Activated CD4-positive, alpha-beta T cell treated with anti-CD3 and anti-CD28 coated beads for 24 hours (primary cell): ENCODE results near the gene C9orf152.
A peak's percentile ranks its signal among the peaks of the same experiment; 100 is the strongest.

ENCODE experiments used
- DNase-seq, 2 donors: peaks; one replicate each; pipeline ENCODE4 v3.0.0-alpha.2; 2020; ENCODE audit warnings: low read depth in 2 of 2

C9orf152 gene

GRCh38 chr9:110183208-110184145 lies 24.5 kb downstream of the C9orf152 start:
- DNase-seq: peak; percentile 38 to 42

GRCh38 chr9:110180511-110181434 lies 27.2 kb downstream of the C9orf152 start:
- DNase-seq: no peak

GRCh38 chr9:110179734-110180133 lies 28.2 kb downstream of the C9orf152 start:
- DNase-seq: no peak

GRCh38 chr9:110178281-110178680 lies 29.7 kb downstream of the C9orf152 start:
- DNase-seq: no peak

- DNase-seq: no peak
These were observed 32.5 kb downstream of the C9orf152 start for GRCh38 chr9:110175275-110175968.

- DNase-seq: no peak
These were observed 34.7 kb downstream of the C9orf152 start for GRCh38 chr9:110173322-110173642.

GRCh38 chr9:110170357-110171257 lies 37.4 kb downstream of the C9orf152 start:
- no peak for DNase-seq

GRCh38 chr9:110168486-110168885 lies 39.5 kb downstream of the C9orf152 start:
- DNase-seq: no peak

- DNase-seq: no peak
These were observed 46.0 kb downstream of the C9orf152 start for GRCh38 chr9:110161940-110162339.

- no peak for DNase-seq
These were observed 47.3 kb downstream of the C9orf152 start for GRCh38 chr9:110160685-110161084.

GRCh38 chr9:110160123-110160522 lies 47.8 kb downstream of the C9orf152 start:
- no peak for DNase-seq

GRCh38 chr9:110157823-110158664 lies 49.9 kb downstream of the C9orf152 start:
- DNase-seq: no peak

GRCh38 chr9:110156902-110157301 lies 51.1 kb downstream of the C9orf152 start:
- DNase-seq: no peak

- DNase-seq: no peak
These were observed 51.5 kb downstream of the C9orf152 start for GRCh38 chr9:110156416-110156815.

GRCh38 chr9:110155751-110156150 lies 52.2 kb downstream of the C9orf152 start:
- DNase-seq: no peak

GRCh38 chr9:110153431-110153830 lies 54.5 kb downstream of the C9orf152 start:
- DNase-seq: no peak

- peak in 1 of 2 donors; percentile 10 for DNase-seq
These were observed 55.1 kb downstream of the C9orf152 start for GRCh38 chr9:110152704-110153374.
